Colonic mucosa (tissue), 4 donors: ENCODE results near the gene ADGRA1. TPM values are rescaled to one million over a fixed set of nuclear protein-coding genes. Genes with fewer than 3 reads are reported as not detected.
"Not testable (repeated sequence)": the region's sequence is repeated elsewhere in the genome, so short reads cannot be mapped to it uniquely, and the experiment has no call there.

ENCODE experiments used
- DNase-seq: peaks from one replicate; pipeline ENCODE4 v3.0.0-alpha.2; 2020
- H3K27ac ChIP-seq: fragments of 200-600 bp; one replicate; pipeline ENCODE4 v1.8.0; 2021
- H3K27me3 ChIP-seq: fragments of 200-600 bp; one replicate; pipeline ENCODE4 v1.8.0; 2021
- H3K36me3 ChIP-seq: fragments of 200-600 bp; one replicate; pipeline ENCODE4 v1.8.0; 2021
- H3K4me1 ChIP-seq: fragments of 200-600 bp; one replicate; pipeline ENCODE4 v1.8.0; 2021; ENCODE audit warnings: mild to moderate bottlenecking
- H3K4me3 ChIP-seq: fragments of 200-600 bp; one replicate; pipeline ENCODE4 v1.8.0; 2021
- H3K9ac ChIP-seq, 2 donors: one replicate each; pipeline ENCODE4 v1.7.0; 2013; ENCODE audit warnings: control low read depth in 2 of 2, low read depth in 2 of 2, low read length in 2 of 2
- H3K9me3 ChIP-seq: fragments of 200-600 bp; one replicate; pipeline ENCODE4 v1.8.0; 2021
- CTCF ChIP-seq: fragments of 200-600 bp; IDR thresholded peaks from one replicate; pipeline ENCODE4 v1.8.0; 2022; ENCODE audit warnings: antibody characterized with exemption, mild to moderate bottlenecking
- intact Hi-C: fragments of 100-400 bp; cut with DNase I; formaldehyde crosslinking; loops from one replicate; pipeline ENCODE4 v1.14.1; 2022
- total RNA-seq, 2 donors: library from RNA; stranded (reverse); fragmentation: NEBNext Ultra II Directional in 1 of 2; extraction: Animal tissue kit (Norgen Biotek cat#: 25700) in 1 of 2; gene quantifications; one replicate each; pipeline ENCODE4 v1.2.1, GENCODE V29; 2021
- donor health status: healthy.
- donor health status: DM: no; HTN: no; CAD: no.
- donor health status: DM: no; HTN: no; CAD: no.

The ADGRA1 gene
- total RNA-seq, 2 donors from 2014 or later: not detected

GRCh38 chr10:133049639-133050038 is 38.1 kb upstream of the ADGRA1 start:
- no peak overlapping the region for H3K27ac ChIP-seq
- DNase-seq: no peak
- no peak overlapping the region for H3K9ac ChIP-seq
- intact Hi-C loops: no loop called here
- no peaks in the 10 kb centered on the region for H3K4me1 ChIP-seq
- H3K9me3 ChIP-seq: no peaks in the 10 kb centered on the region
- no peak for TF ChIP-seq CTCF
- H3K4me3 ChIP-seq: no peak overlapping the region
- H3K27me3 ChIP-seq: no peaks in the 10 kb centered on the region
- no peaks in the 10 kb centered on the region for H3K36me3 ChIP-seq

DNA sequence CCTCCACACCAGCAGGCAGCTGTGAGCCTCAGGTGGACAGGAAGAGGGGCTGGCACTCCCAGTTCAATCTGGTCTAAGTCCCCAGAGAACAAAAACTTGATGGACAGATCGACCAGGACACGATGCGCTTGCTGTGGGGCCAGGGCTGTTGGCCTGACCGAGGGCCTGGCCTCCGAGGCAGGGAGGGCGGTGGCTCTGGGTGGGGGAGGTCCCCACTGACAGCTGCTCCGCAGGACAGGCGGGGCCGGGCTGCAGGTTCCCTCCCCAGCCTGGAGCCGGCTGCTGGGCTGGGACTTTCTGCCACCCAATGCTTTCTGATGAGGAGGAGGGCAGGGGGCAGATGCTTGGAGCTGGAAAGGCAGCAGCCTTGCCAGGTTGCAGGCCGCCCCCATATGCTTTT is 37.4 kb upstream of the ADGRA1 start:
- Histone ChIP-seq H3K4me1 (no peaks in the 10 kb centered on the region), H3K9me3 (no peaks in the 10 kb centered on the region), H3K4me3 (no peak overlapping the region), H3K27me3 (no peaks in the 10 kb centered on the region), H3K27ac (no peak overlapping the region), H3K9ac (no peak overlapping the region), H3K36me3 (no peaks in the 10 kb centered on the region)
- intact Hi-C loops: no loop called here
- DNase-seq: no peak
- no peak for TF ChIP-seq CTCF

- intact Hi-C loops: no loop called here
- no peaks in the 10 kb centered on the region for H3K9me3 ChIP-seq
- H3K4me1 ChIP-seq: no peaks in the 10 kb centered on the region
- no peak overlapping the region for H3K27ac ChIP-seq
- no peaks in the 10 kb centered on the region for H3K27me3 ChIP-seq
- no peaks in the 10 kb centered on the region for H3K36me3 ChIP-seq
- no peak overlapping the region for H3K4me3 ChIP-seq
- no peak for DNase-seq
- no peak overlapping the region for H3K9ac ChIP-seq
- no peak for TF ChIP-seq CTCF
These were observed 35.6 kb upstream of the ADGRA1 start for GRCh38 chr10:133052076-133052475.

DNA sequence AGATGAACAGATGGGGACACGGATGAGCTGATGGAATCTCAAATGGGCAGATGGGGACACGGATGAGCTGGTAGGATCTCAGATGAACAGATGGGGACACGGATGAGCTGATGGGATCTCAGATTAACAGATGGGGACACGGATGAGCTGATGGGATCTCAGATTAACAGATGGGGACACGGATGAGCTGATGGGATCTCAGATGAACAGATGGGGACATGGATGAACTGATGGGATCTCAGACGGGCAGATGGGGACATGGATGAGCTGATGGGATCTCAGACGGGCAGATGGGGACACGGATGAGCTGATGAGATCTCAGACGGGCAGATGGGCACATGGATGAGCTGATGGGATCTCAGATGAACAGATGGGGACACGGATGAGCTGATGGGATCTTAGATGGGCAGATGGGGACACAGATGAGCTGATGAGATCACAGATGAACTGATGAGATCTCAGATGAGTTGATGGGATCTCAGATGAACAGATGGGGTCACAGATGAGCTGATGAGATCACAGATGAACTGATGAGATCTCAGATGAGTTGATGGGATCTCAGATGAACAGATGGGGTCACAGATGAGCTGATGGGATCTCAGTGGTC is 34.1 kb upstream of the ADGRA1 start:
- H3K4me3 ChIP-seq, H3K4me1 ChIP-seq, intact Hi-C loops, H3K9ac ChIP-seq, DNase-seq, H3K9me3 ChIP-seq, H3K27ac ChIP-seq, H3K36me3 ChIP-seq, H3K27me3 ChIP-seq: not testable (repeated sequence)

GRCh38 chr10:133055470-133055869 is 32.3 kb upstream of the ADGRA1 start:
- no peak for TF ChIP-seq CTCF
- H3K4me1 ChIP-seq: no peaks in the 10 kb centered on the region
- H3K27ac ChIP-seq: no peak overlapping the region
- H3K4me3 ChIP-seq: no peak overlapping the region
- no peaks in the 10 kb centered on the region for H3K27me3 ChIP-seq
- no peaks in the 10 kb centered on the region for H3K9me3 ChIP-seq
- H3K9ac ChIP-seq: no peak overlapping the region
- H3K36me3 ChIP-seq: no peaks in the 10 kb centered on the region
- no peak for DNase-seq
- intact Hi-C loops: no loop called here

DNA sequence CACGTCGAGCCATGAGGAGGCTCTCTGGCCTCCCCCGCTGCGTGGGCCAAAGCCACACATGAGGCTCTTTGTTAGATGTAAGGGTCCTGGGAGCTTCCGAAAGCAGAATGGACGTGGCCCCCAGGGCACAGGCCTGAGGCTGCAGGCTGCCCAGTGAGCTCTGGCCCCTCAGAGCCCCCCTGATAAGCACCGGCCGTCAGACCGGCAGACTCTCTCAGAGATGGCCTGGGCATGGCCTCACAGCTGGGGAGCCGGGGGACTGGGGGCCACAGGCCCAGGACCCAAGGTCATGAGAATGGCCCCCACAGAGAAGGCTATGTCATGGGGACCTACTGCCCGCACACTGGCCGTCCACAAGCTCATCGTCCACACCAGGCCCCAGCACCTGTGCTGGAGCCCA is 31.7 kb upstream of the ADGRA1 start:
- H3K9ac ChIP-seq: no peak overlapping the region

More for the DNA sequence above, 31.7 kb upstream of the ADGRA1 start:
- Histone ChIP-seq H3K4me1 (no peaks in the 10 kb centered on the region), H3K9me3 (no peaks in the 10 kb centered on the region), H3K4me3 (no peak overlapping the region), H3K27ac (no peak overlapping the region), H3K36me3 (no peaks in the 10 kb centered on the region), H3K27me3 (no peaks in the 10 kb centered on the region)
- TF ChIP-seq CTCF: no peak
- intact Hi-C loops: no loop called here
- DNase-seq: no peak
